ENCODE results near the gene PALMD.
A peak's percentile ranks its signal among the peaks of the same experiment; 100 is the strongest.

Gene PALMD

DNA sequence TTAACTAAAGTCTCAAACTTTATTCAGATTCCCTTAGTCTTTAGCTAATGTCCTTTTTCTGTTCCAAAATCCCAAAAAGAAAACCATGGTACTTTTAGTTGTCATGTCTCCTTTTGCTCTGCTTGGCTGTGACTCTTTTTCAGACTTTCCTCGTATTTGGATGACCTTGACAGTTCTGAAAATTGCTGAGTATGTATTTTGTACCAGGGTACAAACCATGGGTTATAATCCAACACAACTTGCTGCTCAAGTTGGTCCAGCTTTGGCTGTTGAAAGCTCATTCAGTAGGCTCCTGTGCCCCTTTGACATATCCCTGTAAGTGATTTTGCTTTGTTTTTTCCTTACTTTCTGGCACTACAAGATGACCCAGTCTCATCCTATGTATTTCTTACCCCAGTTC, 51.7 kb downstream of the PALMD start:
- DNase-seq (ENCODE audit: low read depth in 2 of 2), result no peak

DNA sequence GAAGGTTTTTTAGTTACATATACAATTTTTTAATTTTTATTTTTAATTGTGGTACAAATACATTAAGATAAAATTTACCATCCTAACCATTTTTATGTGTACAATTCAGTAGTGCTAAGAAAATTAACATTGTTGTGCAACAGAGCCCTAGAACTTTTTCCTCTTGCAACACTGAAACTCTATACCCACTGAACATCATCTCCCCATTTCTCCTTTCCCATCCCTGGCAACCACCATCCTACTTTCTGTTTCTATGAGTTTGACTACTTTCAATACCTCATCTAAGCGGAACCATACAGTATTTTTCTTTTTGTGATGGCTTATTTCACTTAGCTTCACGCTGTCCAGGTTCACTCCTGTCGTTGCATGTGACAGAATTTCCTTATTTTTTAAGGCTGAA, 54.1 kb downstream of the PALMD start:
- DNase-seq (ENCODE audit: low read depth in 2 of 2), result no peak

DNA sequence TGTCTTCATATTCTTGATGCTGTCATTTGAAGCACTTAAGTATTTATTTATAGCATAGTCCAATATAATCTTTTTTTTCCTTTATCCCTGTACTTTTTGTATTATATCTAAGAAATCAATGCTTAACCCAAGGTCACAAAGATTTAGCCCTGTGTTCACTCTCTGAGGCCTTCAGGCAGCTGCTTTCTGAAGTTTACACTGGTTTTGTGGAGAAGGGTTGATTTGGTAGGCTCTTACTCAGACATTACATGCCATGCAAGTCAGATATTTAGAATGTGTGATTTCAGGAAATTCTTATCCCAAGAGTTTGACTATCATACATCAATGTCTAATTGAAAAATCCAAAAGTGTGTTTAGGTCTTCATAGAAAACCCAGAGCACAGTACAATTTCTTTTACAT, 56.3 kb downstream of the PALMD start:
- no peak for DNase-seq (ENCODE audit: low read depth in 2 of 2)

DNA sequence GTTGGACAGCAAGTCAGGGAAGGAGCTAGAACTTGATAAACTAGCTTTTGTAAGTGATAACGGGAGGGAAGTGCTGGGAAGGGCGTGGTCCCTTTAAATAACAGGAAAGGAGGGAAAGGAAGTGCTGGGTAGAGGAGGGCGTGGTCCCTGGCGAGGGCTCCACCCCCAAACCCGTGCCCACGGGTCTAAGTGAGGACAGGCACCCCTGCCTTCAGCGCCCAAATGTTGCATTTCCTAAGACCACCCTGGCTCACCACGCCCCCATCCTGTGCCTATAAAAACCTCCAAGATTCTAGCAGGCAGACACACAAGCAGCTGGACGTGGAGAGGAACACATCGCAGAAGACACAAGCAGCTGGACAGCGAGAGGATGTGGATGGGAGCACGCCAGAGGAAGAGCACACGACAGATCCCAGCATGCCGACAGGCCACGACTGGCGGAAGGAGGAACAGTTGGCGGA, 58.5 kb downstream of the PALMD start:
- no peak for DNase-seq (ENCODE audit: low read depth in 2 of 2)

DNA sequence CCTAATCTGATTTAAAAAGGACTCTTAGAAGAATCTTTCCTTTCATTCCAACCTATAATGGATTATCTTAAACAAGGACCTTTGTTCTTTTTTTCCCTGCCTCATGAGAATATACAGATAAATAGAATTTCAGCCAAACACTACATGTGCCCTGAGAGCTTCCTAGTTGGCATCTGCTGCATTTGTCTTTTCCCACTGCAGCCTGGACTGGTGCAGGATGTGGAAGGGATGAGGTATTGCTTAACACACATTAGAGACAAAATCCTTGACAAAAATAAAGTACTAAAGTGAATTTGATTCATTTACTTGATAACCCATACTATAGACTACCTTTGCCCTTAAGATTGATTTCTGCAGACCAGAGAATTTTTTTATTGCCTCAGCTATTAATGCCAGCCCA, 59.5 kb downstream of the PALMD start:
- no peak for DNase-seq (ENCODE audit: low read depth in 2 of 2)

DNA sequence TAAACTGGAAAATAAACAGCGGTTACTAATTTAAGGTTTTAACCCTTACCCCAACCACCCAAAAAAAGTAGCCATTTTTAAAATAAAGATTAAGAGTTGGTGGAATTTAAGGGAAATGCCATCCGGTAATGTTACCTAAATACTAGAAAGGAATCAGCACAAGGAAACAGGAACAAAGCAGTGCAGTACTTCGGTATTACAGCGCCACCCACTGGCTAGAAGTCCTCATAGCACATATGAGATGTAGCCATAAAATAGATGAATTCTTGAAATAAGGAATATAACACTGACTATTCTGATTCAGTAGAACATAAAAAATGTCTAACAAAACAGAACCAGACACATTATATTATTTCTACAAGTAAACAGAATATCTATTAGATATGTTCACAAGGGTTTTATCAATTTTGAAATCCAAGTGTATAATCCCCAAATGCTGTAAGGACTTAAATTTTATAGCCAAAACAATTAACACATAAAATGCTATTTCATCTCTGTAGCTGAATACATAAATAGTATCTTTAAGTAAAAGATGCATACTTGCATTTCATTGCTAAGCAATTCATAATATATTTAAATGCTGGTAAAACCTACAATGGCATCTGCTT, 61.7 kb downstream of the PALMD start:
- peak; percentile 56 for DNase-seq (ENCODE audit: low read depth in 2 of 2)

DNA sequence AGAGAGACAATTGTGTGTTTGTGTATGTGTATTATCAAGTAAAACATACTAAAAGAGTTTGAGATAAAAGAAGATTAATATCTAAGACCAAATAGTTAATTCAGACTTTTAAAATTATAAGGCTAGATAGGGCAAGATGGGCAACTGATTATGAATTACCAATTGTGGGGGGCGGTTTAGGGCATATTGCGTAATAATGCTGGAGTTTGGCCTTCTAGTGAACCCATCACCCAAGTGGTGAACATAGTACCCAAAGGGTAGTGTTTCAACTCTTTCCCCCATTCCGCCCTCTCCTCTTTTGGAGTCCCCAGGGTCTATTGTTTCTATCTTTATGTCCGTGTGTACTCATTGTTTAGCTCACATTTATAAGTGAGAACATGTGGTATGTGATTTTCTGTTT, 65.1 kb downstream of the PALMD start:
- DNase-seq (ENCODE audit: low read depth in 2 of 2), result no peak

DNA sequence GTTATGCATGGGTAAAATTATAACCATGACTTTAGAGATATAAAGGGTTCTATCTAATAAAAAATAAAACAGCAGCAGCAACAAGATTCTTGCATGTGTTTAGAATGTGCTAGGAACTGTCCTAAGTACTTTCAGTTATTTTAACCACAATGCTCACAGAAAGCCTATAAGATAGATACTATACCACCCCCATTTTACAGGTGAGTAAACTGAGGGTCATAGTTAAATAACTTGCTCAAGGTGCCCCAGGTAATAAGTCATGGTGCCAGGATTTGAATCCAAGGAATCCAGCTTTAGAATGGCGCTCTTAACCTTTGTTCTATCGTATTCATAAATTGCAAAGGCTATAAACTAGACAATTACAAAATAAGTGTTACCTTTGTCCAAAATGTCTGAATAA, 67.1 kb downstream of the PALMD start:
- DNase-seq (ENCODE audit: low read depth in 2 of 2), result no peak

DNA sequence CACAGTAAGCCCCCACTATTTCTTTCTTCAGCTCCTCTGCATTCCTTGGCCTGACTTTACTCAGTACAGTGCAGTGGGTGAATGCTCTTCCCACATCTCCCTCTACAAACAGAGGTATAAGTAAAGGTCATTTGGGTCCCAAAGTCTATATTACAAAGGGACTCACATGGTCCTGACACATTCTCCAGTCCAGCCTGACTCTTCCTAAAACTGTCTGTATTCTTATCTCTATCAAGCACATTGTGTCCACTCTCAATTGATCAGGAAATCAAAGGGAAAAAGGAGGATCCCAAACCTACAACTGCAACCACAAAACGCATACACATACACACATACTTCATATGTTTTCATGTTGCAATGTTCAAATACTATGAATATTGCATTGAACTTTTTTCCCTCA, 71.1 kb downstream of the PALMD start:
- DNase-seq (ENCODE audit: low read depth in 2 of 2), result no peak

DNA sequence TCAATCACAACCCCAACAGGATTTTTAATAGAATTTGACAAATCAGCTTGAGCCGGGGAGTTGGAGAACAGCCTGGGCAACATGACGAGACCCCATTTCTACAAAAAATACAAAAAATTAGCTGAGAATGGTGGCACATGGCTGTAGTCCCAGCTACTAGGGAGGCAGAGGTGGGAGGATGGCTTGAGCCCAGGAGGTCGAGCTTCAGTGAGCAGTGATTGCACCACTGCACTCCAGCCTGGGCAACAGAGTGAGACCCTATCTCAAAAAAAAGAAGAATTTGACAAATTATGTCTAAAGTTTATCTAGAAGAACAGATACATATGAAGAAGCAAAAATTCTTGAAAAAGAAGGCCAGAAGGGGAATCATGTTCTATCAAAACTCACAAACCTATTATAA, 77.3 kb downstream of the PALMD start:
- DNase-seq (ENCODE audit: low read depth in 2 of 2), result no peak

DNA sequence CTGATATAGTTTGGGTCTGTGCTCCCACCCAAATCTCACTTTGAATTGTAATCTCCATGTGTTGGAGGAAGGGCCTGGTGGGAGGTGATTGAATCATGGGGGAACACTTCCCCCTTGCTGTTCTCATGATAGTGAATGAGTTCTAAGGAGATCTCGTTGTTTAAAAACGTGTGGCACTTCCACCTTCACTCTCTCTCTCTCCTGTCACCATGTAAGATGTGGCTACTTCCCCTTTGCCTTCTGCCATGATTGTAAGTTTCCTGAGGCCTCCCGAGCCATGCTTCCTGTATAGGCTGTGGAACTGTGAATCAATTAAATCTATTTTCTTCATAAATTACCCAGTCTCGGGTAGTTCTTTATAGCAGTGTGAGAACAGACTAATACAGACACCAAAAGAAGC, 80.1 kb downstream of the PALMD start:
- DNase-seq (ENCODE audit: low read depth in 2 of 2), result no peak

DNA sequence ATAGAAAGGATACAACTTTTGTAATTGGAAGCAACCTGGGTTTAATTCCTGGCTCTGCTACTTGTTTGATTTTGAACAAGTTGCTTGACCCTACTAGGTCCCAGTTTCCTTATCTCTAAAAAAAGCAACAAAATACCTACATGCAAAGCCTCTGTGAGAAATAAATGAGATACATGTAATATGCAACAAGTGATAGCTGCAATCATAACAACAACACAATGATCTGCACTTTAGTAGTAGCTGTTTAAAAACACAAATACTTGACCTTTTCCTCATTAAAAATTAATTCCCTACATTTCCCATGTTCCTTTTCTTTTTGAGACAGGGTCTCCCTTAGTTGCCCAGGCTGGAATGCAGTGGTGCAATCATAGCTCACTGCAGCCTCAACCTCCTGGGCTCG, 80.5 kb downstream of the PALMD start:
- no peak for DNase-seq (ENCODE audit: low read depth in 2 of 2)

DNA sequence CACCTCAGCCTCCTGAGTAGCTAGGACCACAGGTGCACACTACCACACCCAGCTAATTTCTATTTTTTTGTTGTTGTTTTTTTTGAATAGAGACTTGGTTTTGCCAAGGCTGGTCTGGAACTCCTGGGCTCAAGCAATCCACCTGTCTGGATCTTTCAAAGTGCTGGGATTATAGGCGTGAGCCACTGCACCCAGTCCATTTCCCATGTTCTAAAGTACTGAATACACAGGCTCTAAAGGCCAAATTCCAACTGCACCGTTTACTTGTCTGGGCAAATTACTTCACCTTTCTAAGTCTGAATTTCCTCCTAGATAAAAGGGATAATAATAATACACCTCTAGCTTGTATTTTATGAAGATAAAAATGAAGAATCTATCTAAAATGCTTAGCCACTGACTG, 80.9 kb downstream of the PALMD start:
- DNase-seq (ENCODE audit: low read depth in 2 of 2), result no peak

DNA sequence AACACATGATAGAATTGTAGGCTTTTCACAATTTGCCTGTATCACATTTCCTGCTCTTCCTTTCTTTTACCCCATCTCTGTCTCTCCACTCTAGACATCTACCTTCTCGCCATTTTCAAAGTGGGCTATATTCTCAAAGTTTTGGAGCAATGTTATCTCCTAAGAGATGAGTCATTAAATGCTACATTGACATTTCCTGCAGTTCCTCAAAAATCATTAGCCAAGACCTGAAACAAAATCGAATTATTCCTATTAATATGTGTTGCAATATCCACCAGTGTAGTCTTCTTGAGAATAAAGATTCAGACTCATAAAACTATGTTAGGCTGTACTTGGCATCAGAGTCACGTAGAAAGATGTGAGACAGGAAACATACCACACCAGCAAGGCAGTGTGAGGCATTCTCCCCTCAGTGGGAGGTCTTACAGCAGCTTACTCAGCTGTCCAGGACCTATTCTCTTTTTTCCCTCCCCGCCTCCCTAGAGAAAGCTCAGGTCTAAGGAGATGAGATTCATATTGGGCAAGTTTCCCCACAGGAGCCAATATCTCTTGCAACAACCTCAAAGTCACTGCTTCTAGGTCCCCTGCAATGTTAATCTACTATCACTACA, 81.8 kb downstream of the PALMD start:
- no peak for DNase-seq (ENCODE audit: low read depth in 2 of 2)

DNA sequence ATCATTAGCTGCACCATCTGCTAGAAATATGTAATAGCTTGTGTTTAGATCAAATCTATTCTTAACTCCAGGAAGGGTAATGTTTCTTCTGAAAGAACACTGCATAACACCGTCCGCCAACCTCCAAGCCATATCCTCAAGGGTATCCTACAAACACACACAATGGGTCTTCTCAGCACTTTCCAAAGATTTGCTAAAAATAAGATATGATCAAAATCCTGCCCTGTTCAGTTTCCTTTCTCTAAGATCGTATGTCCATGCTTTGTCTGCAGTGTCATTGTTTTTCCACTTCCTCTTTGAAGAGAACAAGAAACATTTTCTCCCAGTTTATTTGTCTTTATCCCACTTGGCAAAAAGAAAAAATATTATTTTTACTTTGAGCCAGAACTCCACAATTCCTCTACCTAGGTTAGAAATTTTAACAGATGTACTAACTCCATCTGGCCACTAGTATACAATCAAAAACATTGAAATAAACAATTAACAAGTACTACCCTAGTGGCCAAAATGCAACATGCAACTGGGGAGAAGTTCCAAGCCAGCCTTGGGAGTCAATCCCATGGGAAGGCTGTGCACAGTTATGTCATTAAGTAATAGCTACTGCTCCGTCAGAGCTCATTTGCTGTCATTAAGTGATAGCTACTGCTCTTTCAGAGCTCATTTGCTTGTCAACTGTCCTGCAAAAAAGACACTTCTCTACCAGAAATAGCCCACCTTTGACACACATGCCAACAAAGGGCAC, 82.8 kb downstream of the PALMD start:
- DNase-seq (ENCODE audit: low read depth in 2 of 2), result no peak

DNA sequence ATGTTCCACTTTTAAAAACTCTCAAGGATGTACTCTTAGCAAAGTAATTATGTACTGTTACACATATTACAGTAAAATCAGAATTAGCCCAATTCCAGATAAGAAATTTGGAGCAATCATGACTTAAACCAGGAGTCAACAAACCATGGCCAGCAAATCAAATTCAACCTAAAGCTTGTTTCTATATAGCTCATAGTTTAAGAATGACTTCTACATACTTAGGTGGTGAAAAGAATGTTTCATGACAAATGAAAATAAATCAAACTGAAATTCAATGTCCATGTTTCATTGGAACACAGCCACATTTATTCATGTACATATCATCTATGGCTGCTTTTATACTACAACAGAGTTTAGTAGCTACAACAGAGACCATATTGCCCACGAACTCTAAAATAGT, 85.5 kb downstream of the PALMD start:
- no peak for DNase-seq (ENCODE audit: low read depth in 2 of 2)

DNA sequence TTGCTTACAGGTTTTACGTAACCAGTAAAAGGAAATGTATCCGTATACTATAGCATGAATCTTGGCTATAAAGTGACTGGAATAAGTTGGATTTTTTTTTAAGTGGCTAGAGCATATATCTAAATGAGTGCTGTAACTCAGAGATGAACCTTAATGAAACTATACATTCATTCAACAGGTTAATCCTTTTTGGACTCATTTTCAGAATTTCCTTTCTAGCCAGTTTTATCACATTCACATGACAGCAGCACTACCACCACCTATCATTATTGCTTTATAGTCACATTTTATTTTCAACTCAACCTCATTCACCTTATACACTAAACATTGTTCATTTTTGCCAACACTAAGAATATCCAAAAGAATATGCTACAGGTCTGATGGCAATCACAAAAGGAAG, 89.9 kb downstream of the PALMD start:
- DNase-seq (ENCODE audit: low read depth in 2 of 2), result no peak

DNA sequence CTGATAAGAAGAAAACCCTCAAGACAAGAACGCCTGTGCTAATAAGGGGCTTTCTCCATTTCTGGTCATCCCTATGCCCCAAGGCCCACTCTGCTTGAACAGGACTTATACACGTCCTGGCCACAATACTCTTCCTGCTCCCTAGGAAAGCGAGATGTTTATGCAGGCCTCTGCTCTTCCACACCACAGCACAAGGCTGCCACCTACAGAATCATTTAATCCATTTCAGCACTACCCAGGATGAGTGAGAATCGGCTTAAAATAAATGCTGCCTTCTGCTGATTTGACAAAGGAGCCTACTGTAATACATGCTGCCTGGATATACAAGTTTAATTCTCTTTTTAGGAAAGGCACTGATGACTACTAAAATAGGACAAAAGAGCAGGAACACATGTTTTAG, 91.1 kb downstream of the PALMD start:
- no peak for DNase-seq (ENCODE audit: low read depth in 2 of 2)

DNA sequence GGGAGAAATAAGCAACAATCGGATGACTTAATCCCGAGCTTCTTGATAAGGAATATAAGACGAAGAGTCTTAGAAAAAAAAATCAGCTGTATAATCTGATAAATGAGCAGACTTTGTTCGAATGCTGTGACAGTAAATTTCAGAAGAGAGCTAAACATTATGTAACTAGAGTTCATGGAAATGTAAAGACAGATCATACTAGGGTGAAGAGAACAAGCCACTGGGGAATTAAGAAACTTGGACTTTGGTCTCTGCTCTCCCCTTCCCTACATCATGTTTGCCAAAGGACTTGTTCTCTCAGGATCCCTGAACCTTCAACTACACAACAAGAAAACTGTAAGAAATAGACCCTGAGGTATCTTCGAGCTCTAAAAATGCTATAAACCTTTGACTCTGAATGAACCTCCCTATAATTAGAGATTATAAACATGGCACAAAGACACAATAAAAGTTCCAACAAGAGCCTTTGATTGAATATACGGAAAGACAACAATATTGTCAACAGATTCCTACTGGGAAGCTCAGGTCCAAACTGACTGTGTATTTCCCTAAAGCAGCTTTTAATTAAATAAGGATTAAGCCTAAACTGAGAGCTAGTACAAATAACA, 93.0 kb downstream of the PALMD start:
- no peak for DNase-seq (ENCODE audit: low read depth in 2 of 2)

DNA sequence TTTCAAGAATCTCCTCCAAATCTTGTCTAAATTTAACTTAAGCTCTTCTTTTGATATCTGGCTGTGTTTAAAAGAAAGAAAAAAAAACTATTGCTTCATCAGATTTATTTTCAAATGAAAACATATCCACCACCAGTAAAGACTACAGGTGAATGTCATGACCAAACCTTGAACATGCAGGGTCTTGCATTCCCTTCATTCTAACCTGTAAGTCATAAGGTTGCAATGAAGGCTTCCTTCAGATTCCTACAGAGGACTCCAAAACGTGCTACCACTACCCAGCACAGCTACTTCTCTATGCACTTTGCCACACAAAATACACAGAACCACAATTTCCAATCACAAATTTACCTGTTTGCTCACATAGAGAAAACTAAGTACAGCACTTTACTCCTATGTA, 94.2 kb downstream of the PALMD start:
- no peak for DNase-seq (ENCODE audit: low read depth in 2 of 2)
